ENCODE data around the gene FOLR3. TPM values are rescaled to one million over a fixed set of nuclear protein-coding genes. Genes with fewer than 3 reads are reported as not detected.
"Not testable (repeated sequence)": the region's sequence is repeated elsewhere in the genome, so short reads cannot be mapped to it uniquely, and the experiment has no call there.

The FOLR3 gene
- not detected for total RNA-seq

GRCh38 chr11:72135473-72135872 lies at the start of gene FOLR3:
Gene FOLR3, plus strand, starts transcription at chr11:72135725. Its CDS starts 228 bp downstream, at chr11:72135953.
- H3K27ac Mint-ChIP-seq, POLR2A ChIA-PET: not testable (repeated sequence)

GRCh38 chr11:72088076-72088808 lies 47.3 kb upstream of the FOLR3 start:
- Mint-ChIP-seq H3K36me3 (ENCODE audit: low read depth) (peaks cover 5% of the 10 kb centered on the region), H3K27me3 (no peaks in the 10 kb centered on the region), H3K4me1 (ENCODE audit: low read depth) (peaks cover 11% of the 10 kb centered on the region), H3K9me3 (no peaks in the 10 kb centered on the region), H3K27ac (no peak overlapping the region), H3K4me3 (no peak overlapping the region)
- intact Hi-C loops (cut with micrococcal nuclease): no loop called here
- ATAC-seq (no peak), DNase-seq (no peak)
- TF ChIP-seq CTCF (IDR thresholded peaks at IDR 0.05): no peak
- ChIA-PET POLR2A (no interaction called here), CTCF (interaction anchor here (1.6 to 5.1 kb wide), 2 partner anchors 10 to 63 kb away, joined by 3 to 37 read pairs; no protein-coding TSS in a partner anchor)

More at GRCh38 chr11:72135473-72135872, at the start of gene FOLR3:
- H3K9me3 Mint-ChIP-seq; DNase-seq; ATAC-seq; intact Hi-C loops (cut with micrococcal nuclease); H3K4me1 Mint-ChIP-seq (ENCODE audit: low read depth); H3K36me3 Mint-ChIP-seq (ENCODE audit: low read depth); H3K4me3 Mint-ChIP-seq: not testable (repeated sequence)
- peaks cover 12% of the 10 kb centered on the region for H3K27me3 Mint-ChIP-seq
- CTCF ChIA-PET: interaction anchor here (4.2 kb wide), 1 partner anchor 8 kb away, joined by 20 read pairs; no protein-coding TSS in a partner anchor

GRCh38 chr11:72091292-72091691 lies 44.2 kb upstream of the FOLR3 start:
- Mint-ChIP-seq H3K36me3 (ENCODE audit: low read depth) (peaks cover 3% of the 10 kb centered on the region), H3K27me3 (no peaks in the 10 kb centered on the region), H3K27ac (peak overlapping the region; percentile 75), H3K4me3 (no peak overlapping the region), H3K9me3 (no peaks in the 10 kb centered on the region), H3K4me1 (ENCODE audit: low read depth) (peaks cover 4% of the 10 kb centered on the region)
- peak; percentile 80 for TF ChIP-seq CTCF (IDR thresholded peaks at IDR 0.05)
- ATAC-seq (peak; percentile 97), DNase-seq (peak; percentile 82)
- intact Hi-C loops (cut with micrococcal nuclease): loop anchor here (2.0 kb wide), 1 partner anchor 66 kb away; no protein-coding TSS in a partner anchor
- POLR2A ChIA-PET: interaction anchor here (0.8 to 1.7 kb wide), 7 partner anchors 8 to 163 kb away, joined by 3 to 6 read pairs (median 5); partner anchors contain the start of genes TOMT and XNDC1N
- CTCF ChIA-PET: interaction anchor here (0.6 to 15.1 kb wide), 24 partner anchors 9 to 176 kb away, joined by 3 to 278 read pairs (median 4); partner anchors contain the start of gene NUMA1

- ChIA-PET CTCF (interaction anchor here (4.6 to 15.1 kb wide), 2 partner anchors 8 to 74 kb away, joined by 41 to 278 read pairs; no protein-coding TSS in a partner anchor), POLR2A (interaction anchor here (0.8 to 4.9 kb wide), 6 partner anchors 8 to 82 kb away, joined by 3 to 25 read pairs (median 4); partner anchors contain the start of gene ANAPC15)
- H3K27ac Mint-ChIP-seq: no peak overlapping the region
- peaks cover 17% of the 10 kb centered on the region for H3K36me3 Mint-ChIP-seq (ENCODE audit: low read depth)
- no peaks in the 10 kb centered on the region for H3K9me3 Mint-ChIP-seq
- no peak overlapping the region for H3K4me3 Mint-ChIP-seq
- H3K4me1 Mint-ChIP-seq (ENCODE audit: low read depth): peaks cover 29% of the 10 kb centered on the region
- DNase-seq (no peak), ATAC-seq (no peak)
- intact Hi-C loops (cut with micrococcal nuclease): no loop called here
- no peaks in the 10 kb centered on the region for H3K27me3 Mint-ChIP-seq
- no peak for TF ChIP-seq CTCF (IDR thresholded peaks at IDR 0.05)
Measured at GRCh38 chr11:72098741-72099140, 36.8 kb upstream of the FOLR3 start.

- H3K9me3 Mint-ChIP-seq: no peaks in the 10 kb centered on the region
- H3K27ac Mint-ChIP-seq: peak overlapping the region; percentile 1
- H3K36me3 Mint-ChIP-seq (ENCODE audit: low read depth): peaks cover 17% of the 10 kb centered on the region
- H3K4me1 Mint-ChIP-seq (ENCODE audit: low read depth): peaks cover 37% of the 10 kb centered on the region
- POLR2A ChIA-PET: interaction anchor here (0.7 to 4.9 kb wide), 6 partner anchors 9 to 172 kb away, joined by 3 to 25 read pairs (median 6); partner anchors contain the start of genes ANAPC15 and XNDC1N
- no peak overlapping the region for H3K4me3 Mint-ChIP-seq
- intact Hi-C loops (cut with micrococcal nuclease): no loop called here
- ATAC-seq (no peak), DNase-seq (no peak)
- CTCF ChIA-PET: interaction anchor here (0.9 to 15.1 kb wide), 5 partner anchors 9 to 139 kb away, joined by 3 to 278 read pairs (median 15); no protein-coding TSS in a partner anchor
- no peaks in the 10 kb centered on the region for H3K27me3 Mint-ChIP-seq
- TF ChIP-seq CTCF (IDR thresholded peaks at IDR 0.05): no peak
Measured at GRCh38 chr11:72100009-72100408, 35.5 kb upstream of the FOLR3 start.
